Measurements from ENCODE around the gene FCHSD2. TPM values are rescaled to one million over a fixed set of nuclear protein-coding genes. Genes with fewer than 3 reads are reported as not detected.

The FCHSD2 gene
- total RNA-seq, 1 donor from 2014 or later, result 16.3 TPM

- TF ChIP-seq CTCF (IDR thresholded peaks at IDR 0.05), result no peak
- Histone ChIP-seq H3K27ac (no peak overlapping the region), H3K9me3 (no peaks in the 10 kb centered on the region), H3K4me1 (no peaks in the 10 kb centered on the region), H3K36me3 (peaks cover 0 to 10% of the 10 kb centered on the region in 2 donors), H3K4me3 (no peak overlapping the region), H3K27me3 (no peaks in the 10 kb centered on the region)
- no peak for DNase-seq (ENCODE audit: low spot score in 2 of 2)
- intact Hi-C loops (cut with DNase I), result no loop called here
Measured at GRCh38 chr11:72958791-72959190, 183.3 kb downstream of the FCHSD2 start.

- intact Hi-C loops (cut with DNase I), result no loop called here
- no peaks in the 10 kb centered on the region for H3K4me1 ChIP-seq
Measured at GRCh38 chr11:72955466-72955865, 186.7 kb downstream of the FCHSD2 start.

GRCh38 chr11:72954860-72955259, 187.3 kb downstream of the FCHSD2 start:
- DNase-seq (ENCODE audit: low spot score in 2 of 2), result no peak
- Histone ChIP-seq H3K4me1 (no peaks in the 10 kb centered on the region), H3K27ac (no peak overlapping the region), H3K4me3 (no peak overlapping the region), H3K27me3 (no peaks in the 10 kb centered on the region), H3K36me3 (peaks cover 0 to 4% of the 10 kb centered on the region in 2 donors), H3K9me3 (no peaks in the 10 kb centered on the region)
- intact Hi-C loops (cut with DNase I), result no loop called here
- TF ChIP-seq CTCF (IDR thresholded peaks at IDR 0.05), result no peak

More at GRCh38 chr11:72955466-72955865, 186.7 kb downstream of the FCHSD2 start:
- no peak for TF ChIP-seq CTCF (IDR thresholded peaks at IDR 0.05)
- no peak for DNase-seq (ENCODE audit: low spot score in 2 of 2)
- H3K27me3 ChIP-seq, result no peaks in the 10 kb centered on the region
- peaks cover 0 to 4% of the 10 kb centered on the region in 2 donors for H3K36me3 ChIP-seq
- H3K4me3 ChIP-seq, result no peak overlapping the region
- H3K9me3 ChIP-seq, result no peaks in the 10 kb centered on the region
- no peak overlapping the region for H3K27ac ChIP-seq

GRCh38 chr11:72953637-72954036, 188.5 kb downstream of the FCHSD2 start:
- Histone ChIP-seq H3K27me3 (no peaks in the 10 kb centered on the region), H3K4me1 (no peaks in the 10 kb centered on the region), H3K4me3 (no peak overlapping the region), H3K9me3 (no peaks in the 10 kb centered on the region), H3K27ac (no peak overlapping the region), H3K36me3 (peaks cover 0 to 4% of the 10 kb centered on the region in 2 donors)
- TF ChIP-seq CTCF (IDR thresholded peaks at IDR 0.05), result no peak
- intact Hi-C loops (cut with DNase I), result no loop called here
- no peak for DNase-seq (ENCODE audit: low spot score in 2 of 2)

GRCh38 chr11:72951888-72952287, 190.2 kb downstream of the FCHSD2 start:
- Histone ChIP-seq H3K9me3 (no peaks in the 10 kb centered on the region), H3K36me3 (no peaks in the 10 kb centered on the region), H3K4me1 (no peaks in the 10 kb centered on the region), H3K27me3 (no peaks in the 10 kb centered on the region), H3K27ac (no peak overlapping the region), H3K4me3 (no peak overlapping the region)
- no peak for TF ChIP-seq CTCF (IDR thresholded peaks at IDR 0.05)
- intact Hi-C loops (cut with DNase I), result no loop called here
- DNase-seq (ENCODE audit: low spot score in 2 of 2), result no peak

GRCh38 chr11:72951193-72951592, 190.9 kb downstream of the FCHSD2 start:
- H3K27ac ChIP-seq, result no peak overlapping the region
- intact Hi-C loops (cut with DNase I), result no loop called here
- no peaks in the 10 kb centered on the region for H3K9me3 ChIP-seq
- DNase-seq (ENCODE audit: low spot score in 2 of 2), result peak in 1 of 2 donors; percentile 68
- no peaks in the 10 kb centered on the region for H3K27me3 ChIP-seq
- H3K4me3 ChIP-seq, result no peak overlapping the region
- H3K36me3 ChIP-seq, result no peaks in the 10 kb centered on the region
- no peak for TF ChIP-seq CTCF (IDR thresholded peaks at IDR 0.05)
- no peaks in the 10 kb centered on the region for H3K4me1 ChIP-seq
